GM23338 (cell line): ENCODE data around the gene TTLL5. TPM values are rescaled to one million over a fixed set of nuclear protein-coding genes. Genes with fewer than 3 reads are reported as not detected.

Experiments
- ATAC-seq: fragments of 200-7000 bp; cut with Tn5 transposase; 3 replicates; pipeline ENCODE4 v1.9.1; 2020
- DNase-seq: peaks from one replicate; pipeline ENCODE4 v3.0.0-alpha.2; 2015; ENCODE audit warnings: low spot score
- H2AFZ ChIP-seq: fragments of 200-600 bp; sonication (generic); 2 replicates; pipeline ENCODE4 v1.8.0; 2016; ENCODE audit warnings: antibody characterized with exemption, mild to moderate bottlenecking, moderate library complexity
- H3F3A ChIP-seq: fragments of 200-600 bp; sonication (generic); replicated peaks from 2 replicates; pipeline ENCODE4 v1.8.0; 2017; ENCODE audit warnings: antibody characterized with exemption, mixed run types, low read depth
- H3K27ac ChIP-seq: fragments of 200-600 bp; sonication (generic); 2 replicates; pipeline ENCODE4 v1.6.1; 2016; ENCODE audit warnings: low read depth
- H3K27me3 ChIP-seq: fragments of 200-600 bp; sonication (generic); 2 replicates; pipeline ENCODE4 v1.8.0; 2016; ENCODE audit warnings: mild to moderate bottlenecking, mixed run types, moderate library complexity; ENCODE audit not compliant: insufficient read depth
- H3K36me3 ChIP-seq: fragments of 200-600 bp; sonication (generic); 2 replicates; pipeline ENCODE4 v1.8.0; 2016; ENCODE audit warnings: mild to moderate bottlenecking; ENCODE audit not compliant: insufficient read depth
- H3K4me1 ChIP-seq: fragments of 200-600 bp; sonication (generic); 2 replicates; pipeline ENCODE4 v1.8.0; 2016; ENCODE audit warnings: mild to moderate bottlenecking, moderate library complexity; ENCODE audit not compliant: insufficient read depth
- H3K4me2 ChIP-seq: fragments of 200-600 bp; sonication (generic); 2 replicates; pipeline ENCODE4 v1.7.1; 2017; ENCODE audit warnings: mixed run types
- H3K4me3 ChIP-seq: fragments of 200-600 bp; sonication (generic); 2 replicates; pipeline ENCODE4 v1.6.1; 2016; ENCODE audit warnings: mixed run types
- H3K79me2 ChIP-seq: fragments of 200-600 bp; sonication (generic); replicated peaks from 2 replicates; pipeline ENCODE4 v1.8.0; 2017; ENCODE audit warnings: mild to moderate bottlenecking; ENCODE audit not compliant: insufficient read depth
- H3K9me2 ChIP-seq: fragments of 200-600 bp; sonication (generic); 2 replicates; pipeline ENCODE4 v1.8.0; 2017; ENCODE audit not compliant: insufficient read depth
- H4K20me1 ChIP-seq: fragments of 200-600 bp; sonication (generic); replicated peaks from 2 replicates; pipeline ENCODE4 v1.8.0; 2017; ENCODE audit warnings: mild to moderate bottlenecking; ENCODE audit not compliant: insufficient read depth
- H3K27ac Mint-ChIP-seq: 2 replicates; pipeline ENCODE4 v1.8.0; 2020; ENCODE audit warnings: inconsistent platforms, mild to moderate bottlenecking, moderate library complexity, mixed read lengths
- H3K27me3 Mint-ChIP-seq: 3 replicates; pipeline ENCODE4 v1.8.0; 2022; ENCODE audit warnings: low read depth, mild to moderate bottlenecking, moderate library complexity, mixed read lengths, inconsistent platforms; ENCODE audit not compliant: insufficient read depth, poor library complexity
- H3K36me3 Mint-ChIP-seq: 3 replicates; pipeline ENCODE4 v1.8.0; 2021; ENCODE audit warnings: low read depth, mild to moderate bottlenecking, inconsistent platforms, moderate library complexity, mixed read lengths
- H3K4me1 Mint-ChIP-seq: 3 replicates; pipeline ENCODE4 v1.8.0; 2020; ENCODE audit warnings: mild to moderate bottlenecking, inconsistent platforms, mixed read lengths
- H3K4me3 Mint-ChIP-seq: 3 replicates; pipeline ENCODE4 v1.8.0; 2021; ENCODE audit warnings: moderate library complexity, mild to moderate bottlenecking, inconsistent platforms, mixed read lengths
- H3K9me3 Mint-ChIP-seq: 3 replicates; pipeline ENCODE4 v1.8.0; 2020; ENCODE audit warnings: moderate library complexity, mild to moderate bottlenecking, inconsistent platforms, mixed read lengths
- CREB1 ChIP-seq: fragments of 250-450 bp; sonication (Bioruptor Pico); IDR thresholded peaks from 2 replicates; pipeline ENCODE4 v1.5.0; 2020; ENCODE audit warnings: low read depth, mild to moderate bottlenecking, moderate library complexity
- CTCF ChIP-seq, 2 experiments: fragments of 200-600 bp in 1 of 2; sonication (generic) in 1 of 2; conservative IDR thresholded peaks; 2 replicates each; pipeline versions ENCODE4 v1.5.1 to v1.6.1; 2016 to 2017; ENCODE audit warnings: antibody characterized with exemption in 2 of 2, low read depth in 2 of 2, mild to moderate bottlenecking in 2 of 2, moderate library complexity in 1 of 2
- ETS1 ChIP-seq: IDR thresholded peaks from 2 replicates; pipeline ENCODE4 v1.6.1; 2016; ENCODE audit warnings: antibody characterized with exemption
- EZH2 ChIP-seq: fragments of 200-600 bp; sonication (generic); IDR thresholded peaks from one replicate; pipeline ENCODE4 v1.8.0; 2017; ENCODE audit warnings: antibody characterized with exemption, mild to moderate bottlenecking, low read depth; ENCODE audit not compliant: unreplicated experiment
- EZH2phosphoT487 ChIP-seq: fragments of 200-600 bp; sonication (generic); IDR thresholded peaks from one replicate; pipeline ENCODE4 v1.8.1; 2018; ENCODE audit warnings: antibody characterized with exemption; ENCODE audit not compliant: unreplicated experiment
- JUNB ChIP-seq: IDR thresholded peaks from one replicate; pipeline ENCODE4 v1.6.1; 2016; ENCODE audit warnings: antibody characterized with exemption; ENCODE audit not compliant: unreplicated experiment
- NANOG ChIP-seq: IDR thresholded peaks from 2 replicates; pipeline ENCODE4 v1.6.1; 2016; ENCODE audit warnings: antibody characterized with exemption, borderline replicate concordance
- POLR2AphosphoS5 ChIP-seq: IDR thresholded peaks from 2 replicates; pipeline ENCODE4 v1.6.1; 2016; ENCODE audit warnings: antibody characterized with exemption, low read depth
- REST ChIP-seq: IDR thresholded peaks from one replicate; pipeline ENCODE4 v1.6.1; 2018; ENCODE audit warnings: antibody characterized with exemption; ENCODE audit not compliant: unreplicated experiment
- STAT1 ChIP-seq: IDR thresholded peaks from one replicate; pipeline ENCODE4 v1.6.1; 2016; ENCODE audit warnings: antibody characterized with exemption; ENCODE audit not compliant: unreplicated experiment
- ZNF114 ChIP-seq: fragments of 250-450 bp; sonication (Bioruptor Pico); IDR thresholded peaks from 2 replicates; pipeline ENCODE4 v1.5.0; 2020; ENCODE audit warnings: mild to moderate bottlenecking, moderate library complexity
- ZNF331 ChIP-seq: fragments of 250-450 bp; sonication (Bioruptor Pico); IDR thresholded peaks from 2 replicates; pipeline ENCODE4 v1.5.0; 2020; ENCODE audit warnings: low read depth, mild to moderate bottlenecking, moderate library complexity
- polyA plus RNA-seq: library from polyadenylated mRNA; unstranded; fragments of >200 nt; fragmentation: Nextera tagmentation; extraction: Ambion mirVana; gene quantifications from 2 replicates; pipeline ENCODE4 v1.2.1, GENCODE V29; 2016
- total RNA-seq: library from RNA; depleted of rRNA; stranded (reverse); fragments of >200 nt; shearing (Covaris generic); gene quantifications from 2 replicates; pipeline ENCODE4 v1.2.3, GENCODE V29; 2014

Gene TTLL5
- total and polyA plus RNA-seq, 2 experiments from 2014 or later: 33.5 to 35.4 TPM

- peaks cover 11% of the 10 kb centered on the region; the same call in 2 of the 3 replicates for H3K4me1 Mint-ChIP-seq
- H3K36me3 Mint-ChIP-seq: peaks cover 3% of the 10 kb centered on the region; the same call in 1 of the 3 replicates
- Histone ChIP-seq H3K9me2 (no peaks in the 10 kb centered on the region), H3K36me3 (no peaks in the 10 kb centered on the region), H4K20me1 (no peaks in the 10 kb centered on the region; the same call in 1 of the 2 replicates), H3K4me2 (no peak overlapping the region), H3K4me1 (peaks cover 6% of the 10 kb centered on the region; the same call in 1 of the 2 replicates), H2AFZ (no peak overlapping the region), H3F3A (no peaks in the 10 kb centered on the region), H3K4me3 (no peak overlapping the region), H3K27me3 (no peaks in the 10 kb centered on the region), H3K79me2 (no peaks in the 10 kb centered on the region), H3K27ac (no peak overlapping the region)
- TF ChIP-seq NANOG (no peak), CTCF (conservative IDR thresholded peaks at IDR 0.05; ENCODE audit: low read depth in 2 of 2) (peak in 1 of 2 experiments; percentile 20; a peak in 1 of 4 replicates)
- H3K27ac Mint-ChIP-seq: no peak overlapping the region
- H3K27me3 Mint-ChIP-seq: no peaks in the 10 kb centered on the region
- ATAC-seq (peak; percentile 75), DNase-seq (no peak)
- no peaks in the 10 kb centered on the region for H3K9me3 Mint-ChIP-seq
- no peak overlapping the region for H3K4me3 Mint-ChIP-seq
Observed at GRCh38 chr14:75851574-75851866, 190.5 kb downstream of the TTLL5 start.

- Mint-ChIP-seq H3K4me1 (peaks cover 11% of the 10 kb centered on the region; the same call in 2 of the 3 replicates), H3K4me3 (no peak overlapping the region), H3K36me3 (peaks cover 3% of the 10 kb centered on the region; the same call in 1 of the 3 replicates), H3K9me3 (no peaks in the 10 kb centered on the region), H3K27ac (0 out of 2 replicates have a peak overlapping the region, but pooled peaks have one; percentile 1), H3K27me3 (no peaks in the 10 kb centered on the region)
- DNase-seq (no peak), ATAC-seq (no peak)
- Histone ChIP-seq H4K20me1 (peaks cover 6% of the 10 kb centered on the region), H3K4me1 (peaks cover 6% of the 10 kb centered on the region; the same call in 1 of the 2 replicates), H3K4me3 (no peak overlapping the region), H3K27me3 (peaks cover 11% of the 10 kb centered on the region; the same call in 1 of the 2 replicates), H3K79me2 (no peaks in the 10 kb centered on the region), H3K27ac (no peak overlapping the region), H2AFZ (no peak overlapping the region), H3K4me2 (no peak overlapping the region), H3F3A (no peaks in the 10 kb centered on the region), H3K36me3 (no peaks in the 10 kb centered on the region), H3K9me2 (no peaks in the 10 kb centered on the region)
- TF ChIP-seq REST (no peak), EZH2phosphoT487 (no peak), JUNB (no peak), CREB1 (CRISPR knock-in tag) (no peak), NANOG (no peak), CTCF (conservative IDR thresholded peaks at IDR 0.05; ENCODE audit: low read depth in 2 of 2) (no peak), ZNF331 (CRISPR knock-in tag) (no peak), EZH2 (no peak), ETS1 (no peak), ZNF114 (CRISPR knock-in tag) (no peak), POLR2AphosphoS5 (no peak), STAT1 (no peak)
Observed at GRCh38 chr14:75854111-75854799, 193.2 kb downstream of the TTLL5 start.
